Measurements from ENCODE around the gene AHCYL2.

The AHCYL2 gene

GRCh38 chr7:129263168-129263567, 38.3 kb downstream of the AHCYL2 start:
- TF ChIP-seq, protein P1, sequence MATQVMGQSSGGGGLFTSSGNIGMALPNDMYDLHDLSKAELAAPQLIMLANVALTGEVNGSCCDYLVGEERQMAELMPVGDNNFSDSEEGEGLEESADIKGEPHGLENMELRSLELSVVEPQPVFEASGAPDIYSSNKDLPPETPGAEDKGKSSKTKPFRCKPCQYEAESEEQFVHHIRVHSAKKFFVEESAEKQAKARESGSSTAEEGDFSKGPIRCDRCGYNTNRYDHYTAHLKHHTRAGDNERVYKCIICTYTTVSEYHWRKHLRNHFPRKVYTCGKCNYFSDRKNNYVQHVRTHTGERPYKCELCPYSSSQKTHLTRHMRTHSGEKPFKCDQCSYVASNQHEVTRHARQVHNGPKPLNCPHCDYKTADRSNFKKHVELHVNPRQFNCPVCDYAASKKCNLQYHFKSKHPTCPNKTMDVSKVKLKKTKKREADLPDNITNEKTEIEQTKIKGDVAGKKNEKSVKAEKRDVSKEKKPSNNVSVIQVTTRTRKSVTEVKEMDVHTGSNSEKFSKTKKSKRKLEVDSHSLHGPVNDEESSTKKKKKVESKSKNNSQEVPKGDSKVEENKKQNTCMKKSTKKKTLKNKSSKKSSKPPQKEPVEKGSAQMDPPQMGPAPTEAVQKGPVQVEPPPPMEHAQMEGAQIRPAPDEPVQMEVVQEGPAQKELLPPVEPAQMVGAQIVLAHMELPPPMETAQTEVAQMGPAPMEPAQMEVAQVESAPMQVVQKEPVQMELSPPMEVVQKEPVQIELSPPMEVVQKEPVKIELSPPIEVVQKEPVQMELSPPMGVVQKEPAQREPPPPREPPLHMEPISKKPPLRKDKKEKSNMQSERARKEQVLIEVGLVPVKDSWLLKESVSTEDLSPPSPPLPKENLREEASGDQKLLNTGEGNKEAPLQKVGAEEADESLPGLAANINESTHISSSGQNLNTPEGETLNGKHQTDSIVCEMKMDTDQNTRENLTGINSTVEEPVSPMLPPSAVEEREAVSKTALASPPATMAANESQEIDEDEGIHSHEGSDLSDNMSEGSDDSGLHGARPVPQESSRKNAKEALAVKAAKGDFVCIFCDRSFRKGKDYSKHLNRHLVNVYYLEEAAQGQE (IDR thresholded peaks at IDR 0.05; ENCODE audit: insufficient replicate concordance, low read depth): no peak
- TF ChIP-seq CTCF (IDR thresholded peaks at IDR 0.05; ENCODE audit: insufficient read depth, low read length): no peak
- no peak for TF ChIP-seq GABPA (IDR thresholded peaks at IDR 0.05; ENCODE audit: low read depth)
- no peak for TF ChIP-seq POLR2AphosphoS5 (IDR thresholded peaks at IDR 0.05; ENCODE audit: low read depth)
- no peak for TF ChIP-seq SPI1 (IDR thresholded peaks at IDR 0.05; ENCODE audit: borderline replicate concordance, low read depth)
- no peak overlapping the region for H3K4me3 ChIP-seq (replicated peaks; ENCODE audit: insufficient read depth, low read length)
- H3K27ac ChIP-seq (replicated peaks): no peak overlapping the region
- H3K27me3 ChIP-seq (ENCODE audit: insufficient read depth, poor library complexity, severe bottlenecking): no peaks in the 10 kb centered on the region
- DNase-seq (ENCODE audit: low read depth in 1 of 2, low spot score in 1 of 2): no peak

- Histone ChIP-seq H3K27me3 (ENCODE audit: insufficient read depth, poor library complexity, severe bottlenecking) (no peaks in the 10 kb centered on the region), H3K27ac (replicated peaks) (no peak overlapping the region), H3K4me3 (replicated peaks; ENCODE audit: insufficient read depth, low read length) (no peak overlapping the region)
- no peak for DNase-seq (ENCODE audit: low read depth in 1 of 2, low spot score in 1 of 2)
- TF ChIP-seq POLR2AphosphoS5 (IDR thresholded peaks at IDR 0.05; ENCODE audit: low read depth): no peak
- TF ChIP-seq SPI1 (IDR thresholded peaks at IDR 0.05; ENCODE audit: borderline replicate concordance, low read depth): no peak
- TF ChIP-seq GABPA (IDR thresholded peaks at IDR 0.05; ENCODE audit: low read depth): no peak
- TF ChIP-seq, protein P1 (IDR thresholded peaks at IDR 0.05; ENCODE audit: insufficient replicate concordance, low read depth): no peak
- TF ChIP-seq CTCF (IDR thresholded peaks at IDR 0.05; ENCODE audit: insufficient read depth, low read length): no peak
Measured at GRCh38 chr7:129264534-129264933, 39.7 kb downstream of the AHCYL2 start.

GRCh38 chr7:129265328-129265727, 40.5 kb downstream of the AHCYL2 start:
- H3K4me3 ChIP-seq (replicated peaks; ENCODE audit: insufficient read depth, low read length): no peak overlapping the region
- no peak overlapping the region for H3K27ac ChIP-seq (replicated peaks)
- no peaks in the 10 kb centered on the region for H3K27me3 ChIP-seq (ENCODE audit: insufficient read depth, poor library complexity, severe bottlenecking)
- no peak for TF ChIP-seq GABPA (IDR thresholded peaks at IDR 0.05; ENCODE audit: low read depth)
- TF ChIP-seq, protein P1 (IDR thresholded peaks at IDR 0.05; ENCODE audit: insufficient replicate concordance, low read depth): no peak
- no peak for TF ChIP-seq SPI1 (IDR thresholded peaks at IDR 0.05; ENCODE audit: borderline replicate concordance, low read depth)
- TF ChIP-seq POLR2AphosphoS5 (IDR thresholded peaks at IDR 0.05; ENCODE audit: low read depth): no peak
- TF ChIP-seq CTCF (IDR thresholded peaks at IDR 0.05; ENCODE audit: insufficient read depth, low read length): no peak
- no peak for DNase-seq (ENCODE audit: low read depth in 1 of 2, low spot score in 1 of 2)
